Renal pelvis (tissue), 4 donors: Measurements from ENCODE around the gene PRR35. TPM values are rescaled to one million over a fixed set of nuclear protein-coding genes. Genes with fewer than 3 reads are reported as not detected.

Source experiments
- DNase-seq: peaks from one replicate; pipeline ENCODE4 v3.0.0-alpha.2; 2013
- polyA plus RNA-seq, 3 donors: library from polyadenylated mRNA; unstranded; fragments of 120-200 nt; gene quantifications; one replicate each; pipeline ENCODE4 v1.2.1, GENCODE V29; 2013; ENCODE audit not compliant: insufficient read length in 3 of 3

PRR35 gene
- polyA plus RNA-seq, 3 donors, result 16.0 to 17.8 (median 16.5) TPM

GRCh38 chr16:561957-562938, 2.1 kb downstream of the PRR35 start:
- DNase-seq, result no peak

GRCh38 chr16:563072-563644, 3.0 kb downstream of the PRR35 start:
- DNase-seq, result no peak

DNA sequence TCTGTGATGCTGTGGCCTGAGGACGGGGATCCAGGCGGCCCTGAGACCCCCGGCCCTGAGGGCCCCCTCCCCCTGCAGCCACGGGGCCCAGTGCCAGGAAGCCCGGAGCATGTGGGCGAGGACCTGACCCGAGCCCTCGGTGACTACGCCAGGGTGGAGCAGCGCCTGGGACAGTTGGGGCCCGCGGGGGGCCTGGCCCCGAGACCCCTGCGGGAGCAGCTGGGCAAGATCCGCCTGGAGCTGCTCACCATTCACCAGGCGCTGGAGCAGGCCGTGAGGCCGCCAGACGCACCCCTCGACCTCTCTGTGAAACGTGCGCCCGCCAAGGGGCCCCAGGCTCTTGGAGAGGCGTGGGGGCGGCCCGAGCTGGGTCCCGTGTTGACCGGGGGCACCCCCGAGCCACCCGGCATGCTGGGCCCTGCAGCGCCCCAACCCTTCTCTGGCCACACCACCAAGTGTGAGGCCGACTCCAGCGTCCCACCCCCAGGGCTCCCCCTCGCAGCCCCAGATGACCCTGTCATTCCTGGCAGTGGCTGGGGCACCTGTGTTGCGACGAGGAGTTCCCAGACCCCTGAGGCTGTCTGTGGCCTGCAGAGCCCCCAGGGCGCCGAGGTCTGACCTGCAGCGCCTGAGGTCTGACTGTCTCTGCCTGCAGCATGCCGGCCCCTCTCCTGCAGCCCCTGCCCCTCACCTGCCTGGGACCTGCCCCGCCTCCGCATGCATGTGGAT, 4.7 kb downstream of the PRR35 start:
- DNase-seq, result no peak

- DNase-seq, result peak; percentile 84
Observed at GRCh38 chr16:565419-566330, 5.5 kb downstream of the PRR35 start.

DNA sequence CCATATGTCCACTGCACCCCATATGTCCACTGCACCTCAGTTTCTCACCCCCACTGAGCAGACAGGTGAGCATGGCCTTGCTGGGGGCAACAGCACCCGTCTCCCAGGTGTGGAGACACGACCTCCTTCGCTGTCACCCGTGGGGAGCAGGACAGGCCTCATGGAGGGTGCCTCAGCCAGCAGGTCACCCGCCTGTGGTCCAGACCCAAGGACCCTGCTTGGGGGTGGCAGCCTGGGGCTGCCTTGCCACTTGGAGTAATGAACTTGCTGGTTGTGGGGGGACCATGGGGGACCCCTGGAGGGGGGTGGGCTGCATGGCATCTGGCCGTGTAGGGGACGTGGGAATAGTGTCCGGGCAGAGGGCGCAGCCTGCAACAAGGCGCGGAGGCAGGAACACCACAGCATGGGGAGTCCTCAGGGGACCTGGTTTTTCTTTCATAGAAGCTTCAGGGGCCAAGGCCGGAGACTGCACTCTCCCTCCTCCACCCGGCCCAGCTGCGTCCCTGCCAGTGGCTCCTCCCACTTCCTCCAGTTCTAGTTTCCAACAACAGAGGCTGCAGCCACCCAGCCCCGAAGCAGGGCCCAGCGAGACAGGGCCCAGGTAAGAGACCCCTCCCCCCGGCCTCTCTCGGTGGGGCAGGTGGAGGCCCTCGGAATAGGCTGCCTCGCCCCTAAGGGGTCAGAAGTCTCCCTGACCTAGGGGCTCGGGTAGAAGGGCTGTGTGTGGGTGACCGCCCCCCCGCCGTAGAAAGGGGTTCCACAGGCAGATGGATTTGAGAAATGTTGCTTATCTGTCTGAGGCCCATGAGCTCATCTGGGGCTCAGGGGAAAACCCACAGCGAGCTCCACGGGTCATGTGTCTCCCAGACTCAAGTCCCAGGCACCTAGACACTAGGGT, 6.5 kb downstream of the PRR35 start, which contains the start of gene NHLRC4:
TSS of gene NHLRC4 (plus strand) at position 531 of the 898 bp plus-strand sequence. CDS start 1,043 bp downstream, outside the sequence.
- peak; percentile 77 for DNase-seq

- no peak for DNase-seq
Observed at GRCh38 chr16:567373-568256, 7.4 kb downstream of the PRR35 start.

- no peak for DNase-seq
Observed at GRCh38 chr16:568401-569258, 8.4 kb downstream of the PRR35 start.

DNA sequence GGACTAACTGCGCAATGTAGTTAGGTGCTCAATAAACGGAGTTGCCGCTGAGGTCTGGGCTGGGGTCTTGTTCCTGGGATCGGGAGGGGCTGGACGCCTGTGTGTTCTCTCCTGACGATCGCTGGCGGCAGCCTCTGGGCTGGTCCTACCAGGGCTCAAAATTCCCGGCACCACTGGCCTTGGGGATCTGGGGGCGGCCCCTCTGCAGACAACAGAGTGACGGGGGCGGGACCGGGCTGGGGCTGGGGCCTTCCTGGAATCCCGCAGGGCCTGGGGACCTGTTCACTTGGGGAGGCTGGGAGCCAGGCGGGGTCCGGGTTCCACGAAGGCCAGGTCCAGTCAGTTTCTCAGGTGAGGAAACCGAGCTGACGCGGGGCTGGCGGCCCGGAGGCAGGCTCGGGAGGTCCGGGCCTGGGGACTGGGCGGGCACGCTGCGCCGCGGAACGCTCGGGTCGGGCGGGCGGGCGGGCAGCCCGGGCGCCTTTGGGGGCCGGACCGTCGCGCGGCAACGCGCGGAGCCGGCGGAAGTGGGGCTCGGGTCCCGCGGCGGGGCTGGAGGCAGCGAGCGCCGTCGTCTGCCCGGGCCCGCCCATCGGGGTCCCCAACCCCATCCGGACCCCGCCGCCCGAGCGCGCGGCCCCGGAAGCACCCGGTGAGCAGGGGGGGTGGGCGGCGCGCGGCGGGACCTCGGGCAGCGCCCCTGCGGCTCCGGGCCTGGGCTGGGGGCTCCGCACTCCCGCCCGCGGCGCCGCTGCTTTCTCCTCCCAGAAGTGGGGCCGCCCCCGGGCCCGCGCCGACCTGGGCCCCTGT, 9.5 kb downstream of the PRR35 start, which contains the start of gene PIGQ:
TSS of gene PIGQ (plus strand) at position 524 of the 810 bp plus-strand sequence. CDS start 4,107 bp downstream, outside the sequence.
- no peak for DNase-seq

GRCh38 chr16:572865-573650, 12.9 kb downstream of the PRR35 start:
- DNase-seq, result no peak

DNA sequence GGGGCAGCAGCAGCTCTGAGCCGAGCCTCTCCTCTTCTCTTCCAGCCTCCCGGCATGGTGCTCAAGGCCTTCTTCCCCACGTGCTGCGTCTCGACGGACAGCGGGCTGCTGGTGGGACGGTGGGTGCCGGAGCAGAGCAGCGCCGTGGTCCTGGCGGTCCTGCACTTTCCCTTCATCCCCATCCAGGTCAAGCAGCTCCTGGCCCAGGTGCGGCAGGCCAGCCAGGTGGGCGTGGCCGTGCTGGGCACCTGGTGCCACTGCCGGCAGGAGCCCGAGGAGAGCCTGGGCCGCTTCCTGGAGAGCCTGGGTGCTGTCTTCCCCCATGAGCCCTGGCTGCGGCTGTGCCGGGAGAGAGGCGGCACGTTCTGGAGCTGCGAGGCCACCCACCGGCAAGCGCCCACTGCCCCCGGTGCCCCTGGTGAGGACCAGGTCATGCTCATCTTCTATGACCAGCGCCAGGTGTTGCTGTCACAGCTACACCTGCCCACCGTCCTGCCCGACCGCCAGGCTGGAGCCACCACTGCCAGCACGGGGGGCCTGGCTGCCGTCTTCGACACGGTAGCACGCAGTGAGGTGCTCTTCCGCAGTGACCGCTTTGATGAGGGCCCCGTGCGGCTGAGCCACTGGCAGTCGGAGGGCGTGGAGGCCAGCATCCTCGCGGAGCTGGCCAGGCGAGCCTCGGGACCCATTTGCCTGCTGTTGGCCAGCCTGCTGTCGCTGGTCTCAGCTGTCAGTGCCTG, 14.0 kb downstream of the PRR35 start:
- no peak for DNase-seq

DNA sequence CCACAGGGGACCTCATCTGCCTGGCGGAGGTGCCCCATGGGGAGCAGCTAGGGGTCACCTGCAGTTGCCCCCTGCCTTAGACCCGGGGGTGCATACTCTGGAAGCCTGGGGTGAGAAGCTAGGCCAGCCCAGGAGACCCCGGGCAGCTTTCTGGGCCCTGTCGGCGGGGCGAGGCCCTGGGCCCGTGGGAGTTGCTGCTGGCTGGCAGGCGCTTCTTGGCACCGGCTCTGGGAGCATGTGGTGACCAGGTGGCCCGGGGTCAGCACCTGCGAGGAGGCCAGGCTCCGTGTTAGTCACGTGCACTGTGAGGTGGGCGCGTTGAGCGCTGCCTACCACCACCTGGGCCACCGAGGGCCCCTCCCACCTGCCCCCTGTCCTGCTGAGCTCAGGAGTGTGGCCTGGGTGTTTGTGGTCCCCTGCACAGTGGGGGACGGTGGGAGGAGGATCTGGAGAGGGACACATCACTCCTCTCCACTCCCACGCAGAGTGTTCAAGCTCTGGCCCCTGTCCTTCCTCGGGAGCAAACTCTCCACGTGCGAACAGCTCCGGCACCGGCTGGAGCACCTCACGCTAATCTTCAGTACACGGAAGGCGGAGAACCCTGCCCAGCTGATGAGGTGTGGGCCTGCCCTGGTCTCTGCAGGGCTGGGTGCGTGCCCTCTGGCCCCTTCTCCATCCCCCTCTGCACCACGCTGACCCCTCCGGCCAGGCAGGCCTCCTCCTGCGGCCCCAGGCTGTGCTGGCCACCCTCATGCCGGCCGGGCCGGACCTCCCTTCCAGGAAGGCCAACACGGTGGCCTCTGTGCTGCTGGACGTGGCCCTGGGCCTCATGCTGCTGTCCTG, 15.4 kb downstream of the PRR35 start:
- DNase-seq, result no peak

DNA sequence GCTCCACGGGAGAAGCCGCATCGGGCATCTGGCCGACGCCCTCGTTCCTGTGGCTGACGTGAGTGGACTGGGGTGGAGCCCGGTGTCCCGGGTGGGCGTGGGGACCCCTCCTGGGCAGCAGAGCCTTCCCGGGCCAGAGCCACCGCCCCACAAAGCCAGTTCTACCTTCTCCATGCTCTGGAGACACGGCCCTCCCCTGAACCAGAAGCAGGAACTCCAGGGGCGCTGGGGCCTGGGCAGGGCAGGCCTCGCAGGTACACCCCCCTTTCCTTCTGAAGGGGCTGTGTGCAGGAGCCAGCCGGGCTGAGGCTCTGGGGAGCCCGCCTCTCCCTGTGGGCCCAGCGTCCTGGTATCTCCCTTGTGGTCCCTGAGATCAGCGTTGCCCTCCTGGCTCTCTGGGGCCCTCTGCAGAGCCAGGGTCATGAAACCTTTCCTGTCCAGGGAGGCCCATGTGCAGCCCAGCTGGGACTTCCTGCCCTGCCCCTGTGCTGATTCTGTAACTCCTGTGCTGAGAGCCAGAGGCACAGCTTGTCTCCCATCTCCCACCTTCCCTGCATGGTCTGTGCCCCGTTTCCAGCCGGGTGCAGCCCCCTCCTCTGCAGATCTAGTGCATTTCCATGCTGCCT, 16.1 kb downstream of the PRR35 start:
- no peak for DNase-seq

GRCh38 chr16:576823-577201, 16.6 kb downstream of the PRR35 start:
- no peak for DNase-seq

- DNase-seq, result no peak
Observed at GRCh38 chr16:577796-578195, 17.6 kb downstream of the PRR35 start.
